Lung (tissue), 12 donors: Measurements from ENCODE around the gene MLH3. TPM values are rescaled to one million over a fixed set of nuclear protein-coding genes. Genes with fewer than 3 reads are reported as not detected.

Source experiments
- ATAC-seq: fragments of 200-7000 bp; cut with Tn5 transposase; one replicate; pipeline ENCODE4 v1.9.1; 2020; ENCODE audit warnings: moderate number of reproducible peaks; ENCODE audit not compliant: insufficient read depth, low FRiP score
- DNase-seq, 3 donors: peaks; one replicate each; pipeline ENCODE4 v3.0.0-alpha.2; 2013 to 2017
- H3K27ac ChIP-seq, 2 donors: one replicate each; pipeline ENCODE4 v1.5.1; 2013; ENCODE audit warnings: mild to moderate bottlenecking in 2 of 2, moderate library complexity in 2 of 2, control low read depth in 1 of 2, inconsistent platforms in 1 of 2, low read depth in 1 of 2, low read length in 1 of 2
- H3K27me3 ChIP-seq, 3 donors: one replicate each; pipeline ENCODE4 v1.5.1; 2013; ENCODE audit warnings: low read length in 2 of 3; ENCODE audit not compliant: control insufficient read depth in 3 of 3, insufficient read depth in 3 of 3
- H3K36me3 ChIP-seq, 4 donors: one replicate each; pipeline ENCODE4 v1.5.1; 2013; ENCODE audit warnings: low read length in 4 of 4, mild to moderate bottlenecking in 1 of 4, moderate library complexity in 1 of 4; ENCODE audit not compliant: control insufficient read depth in 4 of 4, insufficient read depth in 4 of 4
- H3K4me1 ChIP-seq, 5 donors: one replicate each; pipeline ENCODE4 v1.5.1; 2013; ENCODE audit warnings: low read length in 5 of 5, mild to moderate bottlenecking in 2 of 5, moderate library complexity in 1 of 5; ENCODE audit not compliant: control insufficient read depth in 5 of 5, insufficient read depth in 5 of 5
- H3K4me3 ChIP-seq: one replicate; pipeline ENCODE4 v1.5.1; 2013; ENCODE audit warnings: mild to moderate bottlenecking, control low read depth, moderate library complexity
- H3K9ac ChIP-seq, 2 donors: one replicate each; pipeline ENCODE4 v1.5.1; 2013; ENCODE audit warnings: low read length in 2 of 2, control low read depth in 1 of 2; ENCODE audit not compliant: insufficient read depth in 1 of 2
- H3K9me3 ChIP-seq, 4 donors: one replicate each; pipeline ENCODE4 v1.5.1; 2013; ENCODE audit warnings: low read length in 3 of 4, mild to moderate bottlenecking in 1 of 4, moderate library complexity in 1 of 4; ENCODE audit not compliant: control insufficient read depth in 4 of 4, insufficient read depth in 3 of 4
- WGBS, 2 donors: extraction: QIAGEN DNeasy Blood & Tissue Kit; methylation state at CpG; one replicate each; pipeline ENCODE4 v1.1.7; 2013; 5-methylcytosine and 5-hydroxymethylcytosine counted together
- polyA plus RNA-seq, 2 donors: library from polyadenylated mRNA; stranded (reverse); fragments of 200-250 nt; gene quantifications; one replicate each; pipeline ENCODE4 v1.2.1, GENCODE V29; 2013
- total RNA-seq, 2 donors: library from RNA; depleted of rRNA in 1 of 2; stranded (reverse); fragments of >200 nt in 1 of 2; gene quantifications; one replicate each; pipeline ENCODE4 v1.2.1, GENCODE V29; 2014 to 2021
- TF ChIP-seq, protein P1 (sequence below): IDR thresholded peaks from 2 replicates; pipeline ENCODE4 v1.5.1; 2012; ENCODE audit warnings: mild to moderate bottlenecking; ENCODE audit errors: control extremely low read depth, extremely low read depth
- donor health status: control.
- donor health status: control.
- donor health status: Bipolar disorder and iron deficiency.
- donor health status: healthy.
- donor health status: DM: yes; HTN: yes; CAD: no.

The MLH3 gene
- total and polyA plus RNA-seq, 4 donors: 10.1 to 60.6 (median 19.9) TPM

DNA sequence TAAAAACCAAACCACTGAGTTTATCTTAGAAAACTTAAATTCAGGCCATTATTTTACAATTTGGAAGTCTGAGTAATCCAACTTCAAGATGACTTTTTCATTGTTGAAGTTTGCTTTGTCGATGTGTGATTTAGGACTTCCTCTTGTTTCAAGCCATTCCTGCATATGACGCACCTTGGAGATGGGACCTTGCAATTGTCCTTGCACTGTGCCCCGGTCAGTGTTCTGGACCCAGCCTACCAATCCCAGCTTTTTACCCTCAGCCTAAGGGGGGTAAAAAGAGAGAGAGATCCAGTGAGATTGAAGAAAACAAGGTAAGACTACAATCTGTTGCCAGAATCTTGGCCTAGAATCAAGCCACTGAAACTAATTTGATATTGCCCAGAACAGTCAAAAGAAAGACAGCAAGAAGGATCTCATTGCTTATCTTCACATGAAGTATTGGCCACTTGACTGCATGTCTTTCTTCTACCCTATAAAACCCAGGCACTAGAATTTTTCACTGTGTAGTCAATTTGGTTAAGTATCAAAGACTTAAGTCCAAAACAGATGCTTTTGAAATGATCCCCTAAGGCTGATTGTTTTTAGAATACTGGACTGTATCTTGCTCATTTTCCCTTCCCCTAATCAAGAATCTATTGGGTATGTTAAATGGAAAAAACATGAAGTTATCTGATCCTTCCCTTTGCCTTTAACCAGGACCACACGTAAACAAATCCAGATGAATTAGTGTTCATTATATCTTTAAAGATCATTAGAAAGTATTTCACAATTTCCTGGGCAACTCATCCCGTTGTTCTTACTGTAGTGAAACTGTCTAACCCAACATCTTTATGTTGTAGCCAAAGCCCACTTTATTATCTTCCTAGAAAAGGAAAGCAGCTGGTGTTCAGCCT lies 2.4 kb upstream of the MLH3 start:
- Histone ChIP-seq H3K9ac (no peak overlapping the region), H3K4me3 (no peak overlapping the region), H3K4me1 (peaks cover 4 to 48% (median 5%) of the 10 kb centered on the region in 5 donors), H3K27ac (no peak overlapping the region), H3K36me3 (peaks cover 0 to 3% (median 0%) of the 10 kb centered on the region in 4 donors), H3K27me3 (no peaks in the 10 kb centered on the region), H3K9me3 (no peaks in the 10 kb centered on the region)
- TF ChIP-seq, protein P1, sequence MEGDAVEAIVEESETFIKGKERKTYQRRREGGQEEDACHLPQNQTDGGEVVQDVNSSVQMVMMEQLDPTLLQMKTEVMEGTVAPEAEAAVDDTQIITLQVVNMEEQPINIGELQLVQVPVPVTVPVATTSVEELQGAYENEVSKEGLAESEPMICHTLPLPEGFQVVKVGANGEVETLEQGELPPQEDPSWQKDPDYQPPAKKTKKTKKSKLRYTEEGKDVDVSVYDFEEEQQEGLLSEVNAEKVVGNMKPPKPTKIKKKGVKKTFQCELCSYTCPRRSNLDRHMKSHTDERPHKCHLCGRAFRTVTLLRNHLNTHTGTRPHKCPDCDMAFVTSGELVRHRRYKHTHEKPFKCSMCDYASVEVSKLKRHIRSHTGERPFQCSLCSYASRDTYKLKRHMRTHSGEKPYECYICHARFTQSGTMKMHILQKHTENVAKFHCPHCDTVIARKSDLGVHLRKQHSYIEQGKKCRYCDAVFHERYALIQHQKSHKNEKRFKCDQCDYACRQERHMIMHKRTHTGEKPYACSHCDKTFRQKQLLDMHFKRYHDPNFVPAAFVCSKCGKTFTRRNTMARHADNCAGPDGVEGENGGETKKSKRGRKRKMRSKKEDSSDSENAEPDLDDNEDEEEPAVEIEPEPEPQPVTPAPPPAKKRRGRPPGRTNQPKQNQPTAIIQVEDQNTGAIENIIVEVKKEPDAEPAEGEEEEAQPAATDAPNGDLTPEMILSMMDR: no peak
- DNase-seq (peak in 2 of 3 donors; percentile 89 to 93), ATAC-seq (no peak)
- 55 to 58% methylated on average over 5 of the region's 5 CpGs for whole genome bisulfite sequencing, 2 donors

DNA sequence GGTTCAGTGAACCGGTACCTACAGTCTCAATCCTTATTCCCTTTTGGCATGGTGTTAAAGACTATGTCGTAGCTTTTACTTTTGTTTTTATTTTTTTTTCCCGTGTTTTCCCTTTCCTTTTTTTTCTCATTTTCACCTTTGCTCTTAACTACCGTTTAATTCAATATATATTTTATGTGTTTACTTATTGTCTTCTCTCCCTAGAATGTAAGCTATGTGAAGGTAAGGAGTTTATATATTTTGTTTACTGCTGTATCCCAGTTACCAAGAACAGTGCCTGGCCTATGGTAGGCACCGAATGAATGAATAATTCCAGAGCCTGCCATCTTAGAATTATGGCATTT lies 261 bp upstream of the MLH3 start:
- Histone ChIP-seq H3K9ac (peak overlapping the region in 1 of 2 donors; percentile 77), H3K36me3 (peaks cover 0 to 7% (median 0%) of the 10 kb centered on the region in 4 donors), H3K4me1 (peaks cover 4 to 54% (median 10%) of the 10 kb centered on the region in 5 donors), H3K4me3 (no peak overlapping the region), H3K27ac (peak overlapping the region in 1 of 2 donors; percentile 94), H3K9me3 (no peaks in the 10 kb centered on the region), H3K27me3 (no peaks in the 10 kb centered on the region)
- no peak for ATAC-seq
- DNase-seq: no peak
- WGBS, 2 donors: 28 to 32% methylated on average over 5 of the region's 5 CpGs
- TF ChIP-seq, protein P1: no peak

DNA sequence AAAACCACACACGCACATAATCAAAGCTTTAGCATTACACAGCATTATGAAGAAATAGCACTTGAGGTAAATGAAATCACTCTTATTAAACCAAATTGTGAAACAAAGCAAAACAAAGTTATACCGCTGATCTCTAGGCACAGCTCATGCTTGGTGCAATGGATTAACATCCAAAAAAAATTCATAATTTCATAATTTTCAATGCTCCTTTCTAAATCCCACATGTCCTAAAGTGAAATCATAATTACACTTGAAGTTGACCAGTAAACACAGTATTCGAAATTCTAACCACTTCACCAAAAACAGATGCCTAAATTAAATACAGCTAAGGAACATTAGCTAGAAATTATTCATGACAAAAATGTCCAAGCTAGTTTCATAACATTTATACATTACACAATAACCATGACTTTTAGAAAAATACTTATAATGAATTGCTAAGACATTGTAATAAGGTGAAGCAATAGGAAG lies 1.5 kb downstream of the MLH3 start:
- TF ChIP-seq, protein P1: no peak
- H3K4me3 ChIP-seq: no peak overlapping the region
- ATAC-seq: no peak
- no peak overlapping the region for H3K9ac ChIP-seq
- H3K27ac ChIP-seq: no peak overlapping the region
- peaks cover 0 to 7% (median 0%) of the 10 kb centered on the region in 4 donors for H3K36me3 ChIP-seq
- H3K27me3 ChIP-seq: no peaks in the 10 kb centered on the region
- H3K9me3 ChIP-seq: no peaks in the 10 kb centered on the region
- WGBS, 2 donors: 39 to 48% methylated on average over 3 of the region's 3 CpGs
- H3K4me1 ChIP-seq: peaks cover 5 to 62% (median 10%) of the 10 kb centered on the region in 5 donors
- no peak for DNase-seq
